ENCODE results near the gene LMNTD2. TPM values are rescaled to one million over a fixed set of nuclear protein-coding genes. Genes with fewer than 3 reads are reported as not detected.

The LMNTD2 gene
- total and polyA plus RNA-seq, 2 of the 13 experiments (the other 11 are each of a cell fraction or from before 2014, with no cell fraction given), result 1.1 to 3.1 TPM

- TF ChIP-seq TFDP2 (CRISPR knock-in tag; IDR thresholded peaks at IDR 0.05) (peak; percentile 53; the same call in 1 of the 2 replicates), PCBP1 (IDR thresholded peaks at IDR 0.05; ENCODE audit: borderline replicate concordance, low read depth, low read length) (no peak; the same call in 1 of the 2 replicates), ZNF160 (CRISPR knock-in tag; IDR thresholded peaks at IDR 0.05) (no peak), TBX3 (IDR thresholded peaks at IDR 0.05; ENCODE audit: borderline replicate concordance) (no peak), POLR2G (IDR thresholded peaks at IDR 0.05; ENCODE audit: low read depth, low read length) (peak; percentile 78), KAT8 (CRISPR knock-in tag; IDR thresholded peaks at IDR 0.05) (peak; percentile 84), U2AF2 (IDR thresholded peaks at IDR 0.05; ENCODE audit: low read depth, low read length) (no peak), TBL1XR1 (IDR thresholded peaks at IDR 0.05; ENCODE audit: borderline replicate concordance, low read length, partially characterized antibody) (no peak), ZNF879 (CRISPR knock-in tag; IDR thresholded peaks at IDR 0.05) (no peak), ZNF782 (CRISPR knock-in tag; IDR thresholded peaks at IDR 0.05; ENCODE audit: borderline replicate concordance) (0 out of 2 replicates have a peak, but pooled peaks have one; percentile 26), CAMTA2 (CRISPR knock-in tag; IDR thresholded peaks at IDR 0.05; ENCODE audit: borderline replicate concordance) (peak; percentile 91), JUND (CRISPR knock-in tag; IDR thresholded peaks at IDR 0.05) (0 out of 2 replicates have a peak, but pooled peaks have one; percentile 11), MAZ (IDR thresholded peaks at IDR 0.05; ENCODE audit: borderline replicate concordance, low read depth, low read length) (peak; percentile 41), MAZ (CRISPR knock-in tag; IDR thresholded peaks at IDR 0.05; ENCODE audit: low read depth) (peak; percentile 90)
- TF ChIP-seq, protein P1, sequence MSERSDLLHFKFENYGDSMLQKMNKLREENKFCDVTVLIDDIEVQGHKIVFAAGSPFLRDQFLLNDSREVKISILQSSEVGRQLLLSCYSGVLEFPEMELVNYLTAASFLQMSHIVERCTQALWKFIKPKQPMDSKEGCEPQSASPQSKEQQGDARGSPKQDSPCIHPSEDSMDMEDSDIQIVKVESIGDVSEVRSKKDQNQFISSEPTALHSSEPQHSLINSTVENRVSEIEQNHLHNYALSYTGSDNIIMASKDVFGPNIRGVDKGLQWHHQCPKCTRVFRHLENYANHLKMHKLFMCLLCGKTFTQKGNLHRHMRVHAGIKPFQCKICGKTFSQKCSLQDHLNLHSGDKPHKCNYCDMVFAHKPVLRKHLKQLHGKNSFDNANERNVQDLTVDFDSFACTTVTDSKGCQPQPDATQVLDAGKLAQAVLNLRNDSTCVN (CRISPR knock-in tag; IDR thresholded peaks at IDR 0.05; ENCODE audit: borderline replicate concordance), result no peak
- TF ChIP-seq, protein P2, sequence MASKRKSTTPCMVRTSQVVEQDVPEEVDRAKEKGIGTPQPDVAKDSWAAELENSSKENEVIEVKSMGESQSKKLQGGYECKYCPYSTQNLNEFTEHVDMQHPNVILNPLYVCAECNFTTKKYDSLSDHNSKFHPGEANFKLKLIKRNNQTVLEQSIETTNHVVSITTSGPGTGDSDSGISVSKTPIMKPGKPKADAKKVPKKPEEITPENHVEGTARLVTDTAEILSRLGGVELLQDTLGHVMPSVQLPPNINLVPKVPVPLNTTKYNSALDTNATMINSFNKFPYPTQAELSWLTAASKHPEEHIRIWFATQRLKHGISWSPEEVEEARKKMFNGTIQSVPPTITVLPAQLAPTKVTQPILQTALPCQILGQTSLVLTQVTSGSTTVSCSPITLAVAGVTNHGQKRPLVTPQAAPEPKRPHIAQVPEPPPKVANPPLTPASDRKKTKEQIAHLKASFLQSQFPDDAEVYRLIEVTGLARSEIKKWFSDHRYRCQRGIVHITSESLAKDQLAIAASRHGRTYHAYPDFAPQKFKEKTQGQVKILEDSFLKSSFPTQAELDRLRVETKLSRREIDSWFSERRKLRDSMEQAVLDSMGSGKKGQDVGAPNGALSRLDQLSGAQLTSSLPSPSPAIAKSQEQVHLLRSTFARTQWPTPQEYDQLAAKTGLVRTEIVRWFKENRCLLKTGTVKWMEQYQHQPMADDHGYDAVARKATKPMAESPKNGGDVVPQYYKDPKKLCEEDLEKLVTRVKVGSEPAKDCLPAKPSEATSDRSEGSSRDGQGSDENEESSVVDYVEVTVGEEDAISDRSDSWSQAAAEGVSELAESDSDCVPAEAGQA (IDR thresholded peaks at IDR 0.05; ENCODE audit: low read depth), result peak; percentile 66; the same call in 1 of the 2 replicates
- TF ChIP-seq, protein P2 (CRISPR knock-in tag; IDR thresholded peaks at IDR 0.05; ENCODE audit: borderline replicate concordance), result peak; percentile 64; the same call in 1 of the 2 replicates
- TF ChIP-seq, protein P3, sequence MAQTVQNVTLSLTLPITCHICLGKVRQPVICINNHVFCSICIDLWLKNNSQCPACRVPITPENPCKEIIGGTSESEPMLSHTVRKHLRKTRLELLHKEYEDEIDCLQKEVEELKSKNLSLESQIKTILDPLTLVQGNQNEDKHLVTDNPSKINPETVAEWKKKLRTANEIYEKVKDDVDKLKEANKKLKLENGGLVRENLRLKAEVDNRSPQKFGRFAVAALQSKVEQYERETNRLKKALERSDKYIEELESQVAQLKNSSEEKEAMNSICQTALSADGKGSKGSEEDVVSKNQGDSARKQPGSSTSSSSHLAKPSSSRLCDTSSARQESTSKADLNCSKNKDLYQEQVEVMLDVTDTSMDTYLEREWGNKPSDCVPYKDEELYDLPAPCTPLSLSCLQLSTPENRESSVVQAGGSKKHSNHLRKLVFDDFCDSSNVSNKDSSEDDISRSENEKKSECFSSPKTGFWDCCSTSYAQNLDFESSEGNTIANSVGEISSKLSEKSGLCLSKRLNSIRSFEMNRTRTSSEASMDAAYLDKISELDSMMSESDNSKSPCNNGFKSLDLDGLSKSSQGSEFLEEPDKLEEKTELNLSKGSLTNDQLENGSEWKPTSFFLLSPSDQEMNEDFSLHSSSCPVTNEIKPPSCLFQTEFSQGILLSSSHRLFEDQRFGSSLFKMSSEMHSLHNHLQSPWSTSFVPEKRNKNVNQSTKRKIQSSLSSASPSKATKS (CRISPR knock-in tag; IDR thresholded peaks at IDR 0.05), result 0 out of 2 replicates have a peak, but pooled peaks have one; percentile 66
Observed at GRCh38 chr11:506238-506994, 54.1 kb downstream of the LMNTD2 start (continued).

Measured in HepG2 (cell line).